IMR-90 (cell line): ENCODE data around the gene THRA. TPM values are rescaled to one million over a fixed set of nuclear protein-coding genes. Genes with fewer than 3 reads are reported as not detected.

Experiments
- ATAC-seq: fragments of 200-7000 bp; cut with Tn5 transposase; 2 replicates; pipeline ENCODE4 v1.9.1; 2020; ENCODE audit warnings: low read depth, mild to moderate bottlenecking, moderate library complexity
- BruUV-seq: library from RNA; stranded (reverse); fragments of 400-500 nt; replicated peaks from 2 replicates; lab custom pipeline; 2021; lab: Mats Ljungman, UMichigan
- CTCF ChIA-PET: fragments of 300-600 bp; formaldehyde crosslinking; extraction: SDS; loops from one replicate; lab custom pipeline; 2021; ENCODE audit warnings: antibody characterized with exemption; lab: Yijun Ruan, JAX
- POLR2A ChIA-PET: fragments of 300-600 bp; sonication (Branson Sonifier 250); formaldehyde crosslinking; loops from one replicate; lab custom pipeline; 2022; ENCODE audit warnings: antibody characterized with exemption; ENCODE audit not compliant: unreplicated experiment; lab: Charles Lee
- DNase-seq: peaks from one replicate; pipeline ENCODE4 v3.0.0; 2013
- H2AFZ ChIP-seq: replicated peaks from 2 replicates; pipeline ENCODE3; 2013; ENCODE audit warnings: low read length, mild to moderate bottlenecking; ENCODE audit not compliant: poor library complexity
- H2AK5ac ChIP-seq: 2 replicates; pipeline ENCODE4 v1.6.1; 2013; ENCODE audit warnings: low read depth, low read length, inconsistent platforms
- H2AK9ac ChIP-seq: replicated peaks from 2 replicates; pipeline ENCODE3; 2013; ENCODE audit warnings: mild to moderate bottlenecking, low read depth, low read length, moderate library complexity; ENCODE audit not compliant: poor library complexity
- H2BK120ac ChIP-seq: 2 replicates; pipeline ENCODE4 v1.6.1; 2013; ENCODE audit warnings: low read depth, low read length, inconsistent platforms
- H2BK15ac ChIP-seq: 3 replicates; pipeline ENCODE4 v1.6.1; 2013; ENCODE audit warnings: low read depth, low read length, inconsistent platforms
- H2BK20ac ChIP-seq: 2 replicates; pipeline ENCODE4 v1.6.1; 2013; ENCODE audit warnings: low read depth, mild to moderate bottlenecking, inconsistent platforms, low read length, moderate library complexity
- H2BK5ac ChIP-seq: 2 replicates; pipeline ENCODE4 v1.6.1; 2013; ENCODE audit warnings: mild to moderate bottlenecking, low read depth, low read length, inconsistent platforms; ENCODE audit not compliant: poor library complexity, severe bottlenecking
- H3K14ac ChIP-seq: replicated peaks from 2 replicates; pipeline ENCODE4 v1.6.1; 2013; ENCODE audit warnings: low read depth, low read length, inconsistent platforms
- H3K18ac ChIP-seq: 2 replicates; pipeline ENCODE4 v1.6.1; 2013; ENCODE audit warnings: low read depth, low read length, control low read depth
- H3K23ac ChIP-seq: 2 replicates; pipeline ENCODE4 v1.6.1; 2013; ENCODE audit warnings: low read depth, low read length, inconsistent platforms
- H3K27ac ChIP-seq: 2 replicates; pipeline ENCODE4 v1.5.1; 2013; ENCODE audit warnings: mild to moderate bottlenecking, control low read depth, low read length; ENCODE audit not compliant: insufficient read depth
- H3K27me3 ChIP-seq: 2 replicates; pipeline ENCODE4 v1.6.1; 2013; ENCODE audit warnings: low read length; ENCODE audit not compliant: control insufficient read depth, insufficient read depth
- H3K36me3 ChIP-seq: 2 replicates; pipeline ENCODE4 v1.6.1; 2013; ENCODE audit warnings: low read length, mixed read lengths; ENCODE audit not compliant: control insufficient read depth, insufficient read depth
- H3K4ac ChIP-seq: 2 replicates; pipeline ENCODE4 v1.6.1; 2013; ENCODE audit warnings: low read depth, low read length, inconsistent platforms
- H3K4me1 ChIP-seq: 2 replicates; pipeline ENCODE4 v1.6.1; 2013; ENCODE audit warnings: low read length, mixed read lengths; ENCODE audit not compliant: control insufficient read depth, insufficient read depth
- H3K4me2 ChIP-seq: 2 replicates; pipeline ENCODE4 v1.6.1; 2013; ENCODE audit warnings: low read depth, mild to moderate bottlenecking, control low read depth, low read length, moderate library complexity
- H3K4me3 ChIP-seq: 2 replicates; pipeline ENCODE4 v1.5.1; 2013; ENCODE audit warnings: low read depth, mild to moderate bottlenecking, control low read depth, low read length, moderate library complexity; ENCODE audit not compliant: insufficient read depth
- H3K56ac ChIP-seq: 2 replicates; pipeline ENCODE4 v1.6.1; 2013; ENCODE audit warnings: low read length, inconsistent platforms; ENCODE audit not compliant: insufficient read depth; ENCODE audit errors: extremely low read depth
- H3K79me1 ChIP-seq, 2 experiments: 2 replicates each; pipeline ENCODE4 v1.6.1; 2013; ENCODE audit warnings: low read length in 2 of 2, inconsistent platforms in 1 of 2, low read depth in 1 of 2
- H3K9ac ChIP-seq: 2 replicates; pipeline ENCODE4 v1.6.1; 2013; ENCODE audit warnings: low read depth, low read length, control low read depth
- H3K9me1 ChIP-seq: 2 replicates; pipeline ENCODE4 v1.6.1; 2013; ENCODE audit warnings: low read length, inconsistent platforms; ENCODE audit not compliant: insufficient read depth
- H3K9me3 ChIP-seq: 2 replicates; pipeline ENCODE4 v1.6.1; 2013; ENCODE audit warnings: low read length; ENCODE audit not compliant: control insufficient read depth, insufficient read depth
- H4K20me1 ChIP-seq: 2 replicates; pipeline ENCODE4 v1.6.1; 2013; ENCODE audit warnings: low read length, inconsistent platforms; ENCODE audit not compliant: insufficient read depth
- H4K5ac ChIP-seq: 2 replicates; pipeline ENCODE4 v1.6.1; 2013; ENCODE audit warnings: mild to moderate bottlenecking, low read depth, low read length, control low read depth
- H4K8ac ChIP-seq, 2 experiments: 2 replicates each; pipeline ENCODE4 v1.6.1; 2013; ENCODE audit warnings: low read depth in 2 of 2, low read length in 2 of 2, control low read depth in 1 of 2, inconsistent platforms in 1 of 2
- H4K91ac ChIP-seq: 2 replicates; pipeline ENCODE4 v1.6.1; 2013; ENCODE audit warnings: low read depth, low read length, inconsistent platforms; ENCODE audit not compliant: insufficient read depth
- BHLHE40 ChIP-seq: fragments of 150-350 bp; IDR thresholded peaks from 2 replicates; pipeline ENCODE4 v1.6.1; 2016; ENCODE audit warnings: mild to moderate bottlenecking, low read depth, low read length
- CEBPB ChIP-seq: IDR thresholded peaks from 2 replicates; pipeline ENCODE4 v1.6.1; 2012; ENCODE audit warnings: low read depth, low read length, improper control_type of control experiment
- CTCF ChIP-seq: conservative IDR thresholded peaks from 2 replicates; pipeline ENCODE4 v1.5.1; 2012; ENCODE audit warnings: mild to moderate bottlenecking, low read depth, low read length, improper control_type of control experiment
- ELK1 ChIP-seq: fragments of 150-350 bp; IDR thresholded peaks from 2 replicates; pipeline ENCODE4 v1.6.1; 2016; ENCODE audit warnings: low read depth, mild to moderate bottlenecking, low read length, moderate library complexity, borderline replicate concordance
- MAFK ChIP-seq: IDR thresholded peaks from 2 replicates; pipeline ENCODE4 v1.6.1; 2012; ENCODE audit warnings: low read depth, low read length, improper control_type of control experiment
- MXI1 ChIP-seq: IDR thresholded peaks from 2 replicates; pipeline ENCODE4 v1.6.1; 2012; ENCODE audit warnings: low read depth, mild to moderate bottlenecking, low read length, moderate library complexity, borderline replicate concordance
- NFE2L2 ChIP-seq: fragments of 150-350 bp; IDR thresholded peaks from 2 replicates; pipeline ENCODE4 v1.6.1; 2016; ENCODE audit warnings: low read depth, mild to moderate bottlenecking, low read length
- POLR2A ChIP-seq: IDR thresholded peaks from 2 replicates; pipeline ENCODE4 v1.6.1; 2012; ENCODE audit warnings: mild to moderate bottlenecking, low read depth, low read length
- RAD21 ChIP-seq: IDR thresholded peaks from 2 replicates; pipeline ENCODE4 v1.6.1; 2012; ENCODE audit warnings: low read length, improper control_type of control experiment
- RCOR1 ChIP-seq: IDR thresholded peaks from 2 replicates; pipeline ENCODE4 v1.6.1; 2012; ENCODE audit warnings: mild to moderate bottlenecking, low read length, improper control_type of control experiment; ENCODE audit not compliant: insufficient replicate concordance
- RFX5 ChIP-seq: IDR thresholded peaks from 2 replicates; pipeline ENCODE4 v1.8.0; 2012; ENCODE audit warnings: low read depth, mild to moderate bottlenecking, low read length, moderate library complexity
- USF2 ChIP-seq: fragments of 150-350 bp; IDR thresholded peaks from 2 replicates; pipeline ENCODE4 v1.6.1; 2017; ENCODE audit warnings: mild to moderate bottlenecking, antibody characterized with exemption, low read length, low read depth
- WGBS, 2 experiments: methylation state at CpG; one replicate each; pipeline versions ENCODE4 v1.1.5 to v1.1.7; 2013; ENCODE audit warnings: missing lambda C conversion rate in 2 of 2; ENCODE audit not compliant: insufficient read length in 1 of 2; ENCODE audit errors: extremely low coverage in 2 of 2; 5-methylcytosine and 5-hydroxymethylcytosine counted together
- dilution Hi-C: fragments of 300-500 bp; cut with HindIII; formaldehyde crosslinking; loops from one replicate; pipeline ENCODE4 v1.14.3; 2018; ENCODE audit warnings: low sequenced_read_pairs; ENCODE audit not compliant: unreplicated experiment
- in situ Hi-C: fragments of 300-500 bp; cut with MboI; formaldehyde crosslinking; loops from 3 replicates; pipeline ENCODE4 v1.14.3; 2019; ENCODE audit warnings: low sequenced_read_pairs, inconsistent platforms, mixed read lengths
- intact Hi-C: fragments of 100-400 bp; cut with micrococcal nuclease; formaldehyde crosslinking; loops from 2 replicates; pipeline ENCODE4 v1.10.0; 2022
- polyA plus RNA-seq, 3 experiments: library from polyadenylated mRNA; depleted of rRNA; stranded (reverse); fragments of >200 nt; gene quantifications; 2 replicates each; pipeline ENCODE4 v1.2.3, GENCODE V29; 2012; ENCODE audit warnings: low replicate concordance in 1 of 3
- total RNA-seq: library from RNA; depleted of rRNA; stranded (reverse); fragments of >200 nt; gene quantifications from 2 replicates; pipeline ENCODE4 v1.2.3, GENCODE V29; 2012

THRA gene
- total and polyA plus RNA-seq, 2 of the 4 experiments (the other 2 are of a cell fraction): 22.0 to 23.4 TPM

GRCh38 chr17:40123811-40124114 is 61.0 kb downstream of the THRA start:
- Histone ChIP-seq H3K9me1 (peaks cover 3% of the 10 kb centered on the region), H3K36me3 (peaks cover 18% of the 10 kb centered on the region), H3K18ac (no peak overlapping the region; the same call in 1 of the 2 replicates), H3K79me1 (peaks cover 10 to 53% of the 10 kb centered on the region in 2 experiments), H3K4me3 (peak overlapping the region; percentile 93), H2BK5ac (peak overlapping the region; percentile 97), H4K20me1 (peaks cover 39% of the 10 kb centered on the region), H3K56ac (peak overlapping the region; percentile 71), H3K4me2 (peak overlapping the region; percentile 89), H3K9ac (peak overlapping the region; percentile 87), H2BK20ac (no peak overlapping the region), H2AFZ (no peak overlapping the region), H3K14ac (peak overlapping the region; percentile 98), H2AK9ac (peak overlapping the region; percentile 100), H3K9me3 (no peaks in the 10 kb centered on the region), H3K27me3 (no peaks in the 10 kb centered on the region), H3K4me1 (peaks cover 4% of the 10 kb centered on the region), H2BK120ac (no peak overlapping the region), H3K4ac (peak overlapping the region; percentile 97), H3K27ac (peak overlapping the region; percentile 74), H3K23ac (peak overlapping the region; percentile 95), H2BK15ac (no peak overlapping the region), H4K5ac (0 out of 2 replicates have a peak overlapping the region, but pooled peaks have one; percentile 1), H4K8ac (peak overlapping the region; percentile 24 to 41; a peak in 2 of 4 replicates), H2AK5ac (peak overlapping the region; percentile 76), H4K91ac (no peak overlapping the region)
- BruUV-seq: no TSS peak
- intact Hi-C loops (no loop called here), dilution Hi-C loops (no loop called here), in situ Hi-C loops (no loop called here)
- TF ChIP-seq MAFK (no peak), BHLHE40 (no peak), RCOR1 (no peak), CEBPB (no peak), POLR2A (no peak), NFE2L2 (no peak), CTCF (no peak), ELK1 (no peak), MXI1 (no peak), RAD21 (no peak), USF2 (no peak), RFX5 (no peak)
- no CpG with 5 or more reads among the region's 2 CpGs for WGBS, 2 experiments
- POLR2A ChIA-PET: interaction anchor here (0.6 to 1.2 kb wide), 3 partner anchors 10 to 145 kb away, joined by 3 to 4 read pairs (median 4); no protein-coding TSS in a partner anchor
- DNase-seq: no peak
- CTCF ChIA-PET: interaction anchor here (1.5 to 1.8 kb wide), 2 partner anchors 11 to 85 kb away, joined by 7 to 11 read pairs; no protein-coding TSS in a partner anchor
- ATAC-seq: no peak
